Bone marrow (tissue), 2 donors: ENCODE results near the gene RANBP3L.
"Not testable (repeated sequence)": the region's sequence is repeated elsewhere in the genome, so short reads cannot be mapped to it uniquely, and the experiment has no call there.

Experiments used
- DNase-seq, 2 donors: peaks; one replicate each; lab custom pipeline; 2025; lab: John Stamatoyannopoulos, UW

RANBP3L gene

DNA sequence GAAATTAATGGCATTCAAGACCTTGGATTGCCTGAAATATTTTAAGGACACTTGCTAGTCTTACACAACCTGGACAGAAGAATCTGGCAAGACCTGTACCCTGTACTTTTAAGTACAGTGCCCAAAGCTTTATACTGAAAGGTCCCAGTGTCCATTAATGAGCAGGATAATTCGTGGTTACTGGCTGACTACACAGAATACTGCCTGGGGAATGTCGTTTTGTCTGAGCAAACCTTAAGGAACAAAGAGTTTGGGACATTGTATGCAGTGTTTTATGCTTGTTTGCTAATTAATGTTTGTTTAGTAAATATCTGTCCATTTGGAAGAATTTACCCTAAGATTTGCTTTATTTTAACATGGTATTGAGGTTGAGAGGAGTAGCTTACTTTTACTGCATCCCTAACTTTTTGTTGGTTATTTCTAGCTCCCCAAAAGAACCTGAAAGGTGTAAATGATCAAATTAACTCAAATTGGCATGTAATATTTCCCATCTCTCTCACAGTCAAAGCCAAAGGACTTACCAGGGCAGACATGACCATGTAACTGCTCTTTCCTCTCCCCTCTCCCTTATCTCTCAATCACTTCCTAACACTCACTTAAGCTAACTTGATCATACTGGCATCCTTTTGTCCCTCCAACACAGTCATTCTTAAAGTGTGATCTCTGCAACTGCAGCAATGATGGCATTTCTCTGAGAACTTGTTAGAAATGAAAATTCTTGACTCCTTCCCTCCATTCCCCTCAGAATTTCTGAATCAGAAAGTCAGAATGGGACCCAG, 15.7 kb downstream of the RANBP3L start:
- no peak for DNase-seq

DNA sequence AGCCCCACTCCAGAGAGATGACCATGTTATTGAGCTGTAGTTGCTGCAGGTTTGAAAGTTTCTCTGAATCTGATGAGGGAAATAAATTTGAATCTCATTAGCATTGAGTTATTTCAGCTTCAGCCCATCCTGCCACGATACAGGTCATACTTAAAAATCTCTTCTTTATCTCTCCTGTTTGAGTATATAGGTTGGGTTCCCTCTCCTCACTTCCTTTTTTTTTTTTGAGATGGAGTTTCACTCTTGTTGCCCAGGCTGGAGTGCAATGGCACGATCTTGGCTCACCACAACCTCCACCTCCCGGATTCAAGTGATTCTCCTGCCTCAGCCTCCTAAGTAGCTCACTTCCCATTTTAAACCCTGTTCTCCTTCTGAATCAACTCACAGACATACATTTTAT, 17.9 kb downstream of the RANBP3L start:
- DNase-seq, result not testable (repeated sequence)

DNA sequence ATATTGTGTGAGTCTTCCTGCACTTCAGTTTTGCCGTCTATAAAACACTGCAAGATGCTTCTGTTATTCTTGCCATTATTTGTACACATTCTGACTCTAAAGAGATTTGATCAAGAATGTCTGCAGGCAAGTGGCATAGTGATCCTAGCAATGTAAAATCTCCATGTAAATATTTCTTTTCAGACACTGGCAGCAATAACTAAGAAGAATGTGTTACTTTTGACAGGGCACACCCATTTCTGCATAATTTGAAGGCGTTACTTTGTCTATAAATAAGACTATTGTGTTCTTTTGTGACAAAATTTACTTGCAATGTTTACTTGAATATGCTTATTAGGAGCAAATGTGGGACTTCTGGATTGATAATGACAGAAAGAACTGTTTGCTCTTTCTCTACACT, 20.1 kb downstream of the RANBP3L start:
- no peak for DNase-seq

DNA sequence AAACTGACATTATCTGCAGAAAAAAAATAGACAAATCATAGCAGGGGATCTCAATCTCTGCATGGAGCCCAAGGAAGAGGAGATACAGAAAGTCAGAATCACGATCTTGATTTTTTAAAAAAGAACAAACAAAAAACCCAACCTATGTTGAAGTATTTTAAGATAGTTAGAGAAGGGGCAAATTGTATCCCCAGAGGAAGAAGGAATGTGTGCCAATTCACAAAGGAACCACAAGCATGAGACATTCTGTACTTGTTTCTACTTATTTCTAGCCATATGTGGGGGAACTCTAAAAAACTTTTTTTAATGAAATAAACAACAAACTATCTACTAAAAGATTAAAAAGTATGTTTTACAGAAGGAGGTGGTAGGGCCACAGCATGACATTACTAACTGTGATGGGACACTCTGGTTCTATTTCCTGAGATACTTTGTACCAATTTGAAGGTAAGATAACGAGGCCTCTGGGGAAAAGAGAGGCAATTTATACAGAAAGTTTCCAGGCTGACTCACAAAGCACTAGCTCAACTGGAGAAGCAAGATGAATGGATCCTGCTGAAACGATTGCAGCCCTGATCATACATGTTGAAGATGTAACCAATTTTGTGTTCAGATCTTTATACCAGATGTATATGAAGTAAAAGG, 22.5 kb downstream of the RANBP3L start:
- no peak for DNase-seq

DNA sequence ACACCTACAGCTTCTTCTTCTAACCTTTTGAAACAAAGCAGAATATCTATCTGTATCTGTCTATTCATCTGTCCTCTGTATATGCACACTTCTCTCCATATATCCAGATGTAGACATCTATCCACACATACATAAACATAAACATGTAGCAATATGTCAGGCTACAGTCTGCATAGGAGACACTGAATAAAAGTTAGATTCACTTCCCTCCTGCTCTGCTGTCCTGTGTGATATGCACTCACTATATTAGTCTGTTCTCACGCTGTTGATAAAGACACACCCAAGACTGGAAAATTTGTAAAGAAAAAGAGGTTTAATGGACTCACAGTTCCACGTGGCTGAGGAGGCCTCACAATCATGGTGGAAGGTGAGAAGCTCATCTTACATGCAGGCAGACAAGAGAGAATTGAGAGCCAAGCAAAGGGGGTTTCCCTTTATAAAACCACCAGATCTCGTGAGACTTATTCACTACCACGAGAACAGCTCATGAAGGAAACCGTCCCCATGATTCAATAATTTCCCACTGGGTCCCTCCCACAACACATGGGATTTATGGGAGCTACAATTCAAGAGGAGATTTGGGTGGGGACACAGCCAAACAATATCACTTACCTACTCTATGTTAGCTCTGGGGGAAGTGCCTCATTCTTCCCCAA, 24.1 kb downstream of the RANBP3L start:
- no peak for DNase-seq

DNA sequence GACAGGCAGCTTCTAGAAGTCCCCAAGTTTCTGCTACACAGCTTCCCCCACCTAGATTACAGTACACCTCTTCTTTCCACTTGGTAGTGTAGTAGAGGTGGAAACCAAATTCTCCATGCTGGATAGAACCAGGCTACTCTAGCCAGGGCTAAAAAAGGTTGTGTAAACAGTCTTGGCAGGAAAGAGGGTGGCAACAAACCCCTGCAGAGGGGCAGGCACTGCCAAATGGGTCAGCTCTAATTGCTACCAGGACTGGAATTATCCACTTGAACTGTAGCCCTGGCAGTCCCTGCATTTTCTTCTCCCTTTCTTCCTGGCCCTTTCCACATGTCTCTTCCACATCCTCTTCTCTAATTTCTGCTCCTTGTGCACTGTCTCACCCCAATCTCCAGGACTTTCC, 24.8 kb downstream of the RANBP3L start:
- DNase-seq, result no peak

DNA sequence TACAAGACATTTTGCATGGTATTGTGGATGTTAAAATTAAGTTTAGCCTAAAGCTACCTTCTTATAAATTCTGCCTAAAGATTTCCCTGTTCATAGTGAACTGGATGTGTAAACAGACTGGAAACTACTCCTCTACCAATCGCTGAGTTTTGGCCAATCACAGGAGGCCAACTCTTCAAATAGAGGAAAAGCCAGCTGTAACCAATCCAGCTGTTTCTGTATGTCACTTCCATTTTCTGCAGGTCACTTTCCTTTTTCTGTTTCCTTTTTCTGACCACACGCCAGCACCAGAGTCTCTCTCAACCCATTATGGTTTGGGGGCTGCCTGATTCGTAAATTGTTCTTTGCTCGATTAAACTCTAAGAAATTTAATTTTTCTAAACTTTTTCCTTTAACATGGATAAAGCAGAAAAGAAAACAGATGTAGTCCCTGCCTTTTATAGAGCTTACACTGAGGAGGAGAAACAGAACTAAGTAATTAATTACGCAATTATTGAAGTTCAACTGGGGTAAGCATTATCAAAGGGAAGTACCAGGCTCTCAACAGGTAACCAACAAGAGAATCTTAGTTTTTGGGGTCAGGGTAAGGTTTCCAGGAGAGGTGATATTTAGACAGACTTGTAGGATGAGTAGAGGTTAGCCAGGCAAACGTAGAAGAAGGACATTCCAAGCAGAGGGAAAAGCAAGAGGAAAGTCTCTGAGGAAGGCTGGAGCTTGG, 27.7 kb downstream of the RANBP3L start:
- DNase-seq, result no peak

DNA sequence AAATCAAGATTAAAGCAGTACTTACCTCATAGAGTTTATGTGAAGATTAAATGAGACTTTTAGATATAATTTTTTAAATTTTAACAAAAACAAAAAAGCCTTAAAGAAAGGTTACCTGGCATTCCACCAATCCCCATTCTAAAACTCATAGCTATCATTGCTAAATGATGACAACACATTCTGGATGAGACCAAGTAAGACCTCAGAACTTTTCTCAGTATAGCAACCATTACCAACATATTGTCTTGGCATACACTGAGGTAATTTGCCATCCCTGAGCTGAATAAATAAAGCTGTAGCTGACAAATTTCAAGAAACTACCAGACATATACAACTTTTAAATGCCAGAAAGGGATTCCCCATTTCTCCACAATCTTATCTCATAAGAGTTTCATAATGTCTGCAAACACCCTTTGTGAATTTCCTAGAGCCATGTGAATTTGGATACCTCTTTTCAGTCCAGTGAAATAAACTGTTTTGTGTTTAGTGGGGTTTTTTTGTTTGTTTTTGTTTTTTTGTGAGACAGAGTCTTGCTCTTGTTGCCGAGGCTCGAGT, 29.5 kb downstream of the RANBP3L start:
- DNase-seq, result no peak

DNA sequence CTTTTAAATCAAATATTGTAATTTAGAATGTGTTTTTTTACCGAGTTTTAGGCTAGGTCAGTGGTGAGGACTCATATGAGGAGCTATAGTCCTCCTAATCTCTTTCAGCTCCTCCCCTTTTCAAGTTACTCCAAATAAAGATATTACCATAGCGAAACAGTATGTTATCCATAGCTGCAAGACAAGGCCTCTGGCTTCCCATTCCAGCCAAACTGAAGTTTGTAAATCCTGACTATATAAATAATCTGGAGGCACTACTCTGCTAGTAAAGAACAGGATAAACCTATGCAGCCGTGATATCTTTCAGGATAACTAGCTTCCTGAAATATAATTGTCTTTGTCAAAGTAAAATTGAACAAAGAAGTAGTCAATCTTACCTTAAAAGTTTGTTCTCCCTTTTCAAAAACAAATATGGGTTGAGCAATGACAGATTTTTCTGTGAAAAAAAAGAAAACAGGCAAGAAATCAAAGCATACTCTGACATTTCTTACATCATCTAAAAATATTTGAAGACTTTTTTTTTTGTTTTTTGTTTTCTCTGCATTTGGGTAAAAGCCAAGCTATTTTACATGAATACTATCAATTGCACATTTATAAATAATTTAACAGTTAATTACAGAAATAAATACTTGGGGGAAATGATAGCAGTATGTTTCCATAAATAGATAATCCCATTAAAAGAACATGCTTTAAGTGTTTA, 30.7 kb downstream of the RANBP3L start:
- DNase-seq, result no peak

DNA sequence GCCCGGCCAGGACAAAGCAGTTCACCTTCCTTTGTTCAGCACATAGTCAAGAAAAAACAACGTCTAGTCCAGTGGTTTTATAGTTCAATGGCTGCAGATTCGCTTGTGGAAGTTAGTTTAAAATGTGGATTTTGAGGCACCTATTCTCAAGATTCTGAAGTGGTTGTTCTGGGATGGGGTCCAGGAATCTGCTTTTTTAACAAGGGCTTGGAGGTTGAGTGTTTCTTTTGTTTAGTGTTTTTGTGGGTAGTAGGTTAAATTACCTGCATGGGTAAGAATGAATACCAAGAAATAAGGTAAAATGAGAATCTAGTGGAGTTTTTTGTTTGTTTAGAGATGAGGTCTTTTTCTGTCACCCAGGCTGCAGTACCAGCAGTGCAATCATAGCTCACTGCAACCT, 31.5 kb downstream of the RANBP3L start:
- DNase-seq, result no peak

DNA sequence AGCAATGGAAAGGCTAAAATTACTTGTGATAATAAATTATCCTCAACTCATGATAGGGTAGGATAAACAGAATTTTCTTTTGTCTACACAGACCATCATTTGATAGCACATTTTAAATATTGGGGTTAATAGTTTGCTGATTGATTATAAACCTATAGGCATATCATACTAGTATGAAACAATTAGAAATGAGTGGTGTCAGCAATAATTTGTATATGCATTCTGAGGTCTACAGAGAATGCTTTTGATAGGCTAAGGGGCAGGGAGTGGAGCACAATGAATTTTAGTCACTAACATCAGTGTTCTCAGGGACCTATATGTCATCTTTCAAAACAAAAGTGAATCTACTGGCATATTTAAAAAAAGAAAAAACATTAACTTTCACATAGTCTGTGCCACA, 32.2 kb downstream of the RANBP3L start:
- no peak for DNase-seq

DNA sequence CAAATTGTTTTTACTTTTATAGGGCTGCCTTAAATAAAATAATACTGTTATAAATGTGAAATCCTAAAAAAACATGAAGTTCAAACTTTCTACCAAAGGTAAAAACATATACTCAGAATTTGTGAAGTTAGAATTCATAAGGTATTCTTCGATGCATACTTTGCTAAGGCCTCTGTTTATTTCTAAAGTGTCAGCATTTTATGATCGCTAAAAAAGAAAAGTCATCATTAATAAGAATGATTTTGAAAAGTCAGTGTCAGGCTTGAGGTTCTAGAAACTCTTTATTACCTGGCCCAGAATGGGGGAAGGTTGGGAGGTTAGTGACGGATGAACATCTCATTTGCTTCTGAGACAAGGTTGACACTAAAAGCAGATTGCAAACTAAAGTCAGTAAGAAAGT, 33.8 kb downstream of the RANBP3L start:
- DNase-seq, result no peak

DNA sequence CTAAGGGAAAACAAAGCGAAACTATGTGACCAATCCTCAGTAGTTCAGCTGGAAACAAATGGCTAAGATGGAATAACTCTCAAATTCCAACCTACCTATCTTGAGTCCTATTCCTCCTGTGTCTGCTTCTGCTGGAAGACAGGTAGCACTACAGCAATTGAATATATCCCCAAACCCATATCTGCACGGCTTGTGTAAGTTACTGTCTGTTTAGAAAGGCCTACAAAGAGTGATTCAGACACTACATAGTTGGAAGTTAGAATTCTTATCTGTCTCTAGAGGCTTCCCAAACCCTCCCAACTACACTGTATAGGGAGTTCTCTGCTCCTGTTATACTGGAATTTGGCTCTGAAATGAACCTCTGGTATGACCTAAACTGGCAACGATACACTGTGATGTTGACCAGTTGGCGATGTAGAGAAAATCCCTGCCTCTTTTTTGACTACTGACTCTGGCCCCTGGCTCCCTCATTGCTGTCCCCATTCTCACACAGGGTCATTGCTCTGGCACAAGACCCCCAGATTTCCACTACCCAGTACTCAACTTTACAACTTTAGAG, 37.4 kb downstream of the RANBP3L start:
- no peak for DNase-seq

DNA sequence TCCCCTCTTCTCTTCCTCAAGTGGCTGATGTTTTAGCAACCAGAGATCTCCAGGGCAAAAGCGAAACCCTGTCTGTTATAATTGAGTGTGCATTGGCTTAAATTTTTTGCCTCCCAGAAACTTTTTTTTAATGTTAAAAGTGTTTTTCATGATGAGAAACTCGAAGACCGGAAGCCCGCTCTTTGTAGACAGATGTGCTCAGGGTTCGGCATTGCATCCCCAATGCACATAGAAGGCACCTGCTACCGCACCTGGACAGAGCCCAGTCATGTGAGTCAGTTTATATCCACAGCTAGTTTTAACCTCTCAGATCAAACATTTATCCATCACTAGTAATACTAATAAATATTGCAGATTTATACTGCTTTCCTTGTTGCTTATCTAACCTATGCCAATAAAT, 40.5 kb downstream of the RANBP3L start:
- DNase-seq, result no peak

DNA sequence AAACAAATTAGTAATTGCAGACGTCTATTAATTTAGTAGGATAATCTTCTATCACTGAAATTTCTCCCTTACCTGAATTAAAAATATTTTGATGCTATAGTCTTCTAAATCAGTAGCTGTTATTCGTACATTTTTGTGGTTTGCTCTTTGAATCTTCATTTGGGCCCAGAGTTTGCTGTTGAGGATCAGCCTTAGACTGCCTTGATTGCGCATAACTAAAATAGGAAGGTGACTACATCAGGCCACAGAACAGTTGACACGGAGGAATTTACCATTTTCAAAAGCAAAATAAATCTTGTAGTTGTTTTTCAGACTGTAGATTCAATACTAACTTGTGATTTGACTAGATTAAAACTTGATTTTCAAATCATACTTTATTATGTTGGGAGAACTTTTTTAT, 48.1 kb downstream of the RANBP3L start:
- DNase-seq, result no peak

DNA sequence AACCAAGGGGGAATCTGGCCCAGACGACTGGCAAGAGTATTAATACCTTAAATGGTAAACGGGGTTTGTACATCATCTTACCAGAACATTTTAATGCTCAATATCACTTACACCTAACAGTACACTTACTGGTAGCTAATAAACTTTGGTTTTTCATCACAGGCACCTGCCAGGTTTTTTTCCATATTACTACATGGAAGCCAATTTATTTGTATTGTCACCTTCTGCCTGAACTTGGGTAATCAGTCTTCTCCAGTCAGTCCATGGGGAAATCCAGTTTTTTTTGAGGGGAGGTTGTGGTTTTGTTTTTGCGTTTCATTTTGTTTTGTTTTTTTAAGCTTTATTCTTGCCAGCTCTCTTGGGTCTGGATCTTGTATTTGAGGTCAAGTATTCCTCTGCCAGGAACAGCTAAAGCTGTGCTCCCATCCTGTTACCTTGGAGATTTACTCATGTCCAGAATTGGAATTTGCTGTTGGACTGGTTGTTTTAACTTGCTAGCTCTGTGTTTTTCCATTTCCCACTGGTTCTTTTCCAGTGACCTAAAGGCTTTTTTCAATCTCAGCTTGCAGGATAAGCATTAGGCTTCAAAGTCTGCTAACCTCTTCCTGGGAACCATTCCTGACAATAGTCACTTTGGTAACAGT, 48.9 kb downstream of the RANBP3L start:
- no peak for DNase-seq

DNA sequence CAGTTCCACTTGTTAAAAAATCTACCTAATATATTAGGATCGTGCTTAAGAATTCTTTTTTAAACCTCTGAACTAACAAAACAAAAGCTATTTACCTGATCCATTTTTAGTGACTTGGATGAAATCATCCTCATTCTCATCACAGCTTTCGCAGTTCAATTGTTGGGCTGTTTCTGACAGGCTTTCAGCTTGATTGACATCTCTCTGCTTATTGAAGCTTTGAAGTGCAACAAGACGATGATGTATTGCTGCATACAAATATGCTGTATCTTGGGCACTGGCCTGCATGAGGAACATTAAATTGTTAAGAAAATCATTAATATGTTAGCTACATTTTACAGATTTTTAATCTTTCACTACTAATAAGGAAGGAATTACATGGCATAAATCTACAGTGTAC, 50.5 kb downstream of the RANBP3L start:
- DNase-seq, result no peak

DNA sequence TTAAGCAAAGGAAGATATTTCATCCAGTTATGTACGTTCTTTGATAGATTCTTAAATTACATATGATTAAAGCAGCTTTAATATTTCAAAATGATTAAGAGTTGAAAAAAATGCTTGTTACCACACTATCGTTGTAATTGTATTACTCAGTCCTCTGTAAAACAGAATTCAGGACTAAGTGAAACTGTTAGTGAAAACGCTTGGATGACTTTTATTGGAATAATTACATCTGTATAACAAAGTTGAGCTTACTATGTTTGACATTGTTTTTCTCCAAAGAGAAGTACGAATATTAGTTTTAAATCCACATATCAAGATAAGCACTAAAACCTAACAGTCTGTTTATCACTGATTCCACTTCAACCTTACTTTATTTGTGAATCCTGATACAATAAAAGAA, 51.3 kb downstream of the RANBP3L start:
- no peak for DNase-seq

DNA sequence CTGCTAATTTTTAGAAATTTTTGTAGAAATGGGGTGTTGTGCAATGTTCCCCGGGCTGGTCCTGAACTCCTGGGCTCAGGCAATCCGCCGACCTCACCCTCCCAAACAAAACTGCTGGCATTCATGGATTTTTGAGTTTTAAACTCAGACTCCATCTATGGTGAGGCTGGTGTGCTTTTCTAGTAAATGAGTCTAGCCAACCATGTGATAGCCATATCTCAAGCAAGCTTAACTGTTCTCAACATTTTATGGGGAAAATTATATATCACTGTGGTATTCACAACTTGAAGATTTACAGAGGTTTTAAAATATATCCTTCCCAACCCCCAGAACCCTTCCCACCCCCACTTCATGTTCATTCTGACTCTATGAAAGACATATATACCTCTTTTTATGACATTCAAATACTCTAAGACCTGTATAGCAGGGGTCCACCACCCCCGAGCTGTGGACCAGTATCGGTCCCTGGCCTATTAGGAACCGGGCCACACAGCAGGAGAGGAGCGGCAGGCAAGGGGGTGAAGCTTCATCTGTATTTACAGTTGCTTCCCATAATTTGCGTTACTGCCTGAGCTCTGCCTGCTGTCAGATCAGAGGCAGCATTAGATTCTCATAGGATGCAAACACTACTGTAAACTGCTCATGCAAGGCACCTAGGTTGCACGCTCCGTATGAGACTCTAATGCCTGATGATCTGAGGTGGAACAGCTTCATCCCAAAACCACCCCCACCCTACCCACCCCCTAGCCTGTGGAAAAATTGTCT, 55.5 kb downstream of the RANBP3L start:
- DNase-seq, result no peak

DNA sequence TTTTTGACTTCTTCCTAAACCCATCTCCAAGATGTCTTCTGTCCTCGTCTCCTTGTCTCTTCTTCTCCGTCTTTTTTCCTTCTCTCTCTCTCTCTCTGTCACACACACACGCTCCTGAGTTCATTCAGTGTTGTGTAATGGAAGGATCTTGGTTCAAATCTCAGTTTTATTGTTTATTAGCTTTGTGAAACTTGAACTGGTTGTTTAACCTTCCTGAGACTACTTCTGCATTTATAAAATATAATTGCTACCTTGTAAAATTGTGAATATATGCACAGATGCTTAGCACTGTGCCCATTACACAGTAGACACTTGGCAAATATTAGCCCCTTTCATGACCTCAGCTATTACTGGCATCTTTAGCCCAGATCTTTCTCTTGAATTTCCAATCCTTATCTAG, 57.6 kb downstream of the RANBP3L start:
- no peak for DNase-seq
